Measurements from ENCODE around the gene NBAS. TPM values are rescaled to one million over a fixed set of nuclear protein-coding genes. Genes with fewer than 3 reads are reported as not detected.

The NBAS gene
- total and polyA plus RNA-seq, 10 of the 15 experiments (the other 5 are each of a cell fraction or from before 2014, with no cell fraction given), result 4.3 to 32.7 (median 20.8) TPM

DNA sequence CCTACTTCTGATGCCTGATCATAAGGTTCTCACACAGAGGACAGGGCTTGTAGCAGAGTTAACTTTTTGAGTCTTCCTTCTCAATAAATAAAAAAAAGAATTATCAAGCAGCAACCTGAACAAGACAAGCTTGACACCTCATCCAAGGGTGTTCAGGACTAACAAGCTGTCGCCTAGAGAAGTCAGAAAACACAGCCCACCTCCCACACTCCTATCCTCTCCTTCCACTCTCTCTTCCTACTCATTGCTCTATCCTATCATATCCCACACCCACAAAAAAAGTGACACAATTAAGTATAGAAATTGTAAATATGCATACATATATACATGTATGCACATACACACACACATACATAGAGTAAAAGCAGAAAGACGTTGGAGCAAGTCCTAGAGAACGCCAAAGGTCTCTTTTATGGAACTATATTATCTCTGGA is 5.4 kb downstream of the NBAS start:
- Histone ChIP-seq H3K36me3 (ENCODE audit: control insufficient read depth in 2 of 2, insufficient read depth in 2 of 2, low read length in 1 of 2) (no peaks in the 10 kb centered on the region; a peak in 1 of 4 replicates), H3K4me1 (ENCODE audit: control insufficient read depth, insufficient read depth, low read length) (0 out of 2 replicates have a peak, but pooled peaks cover 3% of the 10 kb centered on the region), H3K27me3 (replicated peaks in 1 of 2; ENCODE audit: control insufficient read depth in 2 of 2, insufficient read depth in 2 of 2, low read length in 1 of 2) (no peaks in the 10 kb centered on the region), H3K9me3 (replicated peaks; ENCODE audit: control insufficient read depth, insufficient read depth, low read length) (no peaks in the 10 kb centered on the region), H3K4me3 (no peak overlapping the region), H2AFZ (ENCODE audit: control insufficient read depth, low read depth, low read length) (no peak overlapping the region), H3K27ac (ENCODE audit: control insufficient read depth, insufficient read depth) (no peak overlapping the region), H3K9ac (ENCODE audit: control insufficient read depth, insufficient read depth, low read length) (no peak overlapping the region), H3K4me2 (ENCODE audit: control insufficient read depth, insufficient read depth) (no peak overlapping the region), H3K79me2 (ENCODE audit: control insufficient read depth, insufficient read depth, low read length) (peaks cover 21% of the 10 kb centered on the region), H4K20me1 (ENCODE audit: control insufficient read depth, insufficient read depth) (no peaks in the 10 kb centered on the region)
- POLR2A ChIA-PET, result no interaction called here
- DNase-seq (ENCODE audit: low read depth, low spot score) (no peak), ATAC-seq (no peak), FAIRE-seq (no peak)
- no peak for TF ChIP-seq SMAD1 (IDR thresholded peaks at IDR 0.05; ENCODE audit: low read depth, partially characterized antibody)
- TF ChIP-seq CHD2 (IDR thresholded peaks at IDR 0.05; ENCODE audit: borderline replicate concordance, low read depth, low read length), result no peak
- TF ChIP-seq, protein P1, sequence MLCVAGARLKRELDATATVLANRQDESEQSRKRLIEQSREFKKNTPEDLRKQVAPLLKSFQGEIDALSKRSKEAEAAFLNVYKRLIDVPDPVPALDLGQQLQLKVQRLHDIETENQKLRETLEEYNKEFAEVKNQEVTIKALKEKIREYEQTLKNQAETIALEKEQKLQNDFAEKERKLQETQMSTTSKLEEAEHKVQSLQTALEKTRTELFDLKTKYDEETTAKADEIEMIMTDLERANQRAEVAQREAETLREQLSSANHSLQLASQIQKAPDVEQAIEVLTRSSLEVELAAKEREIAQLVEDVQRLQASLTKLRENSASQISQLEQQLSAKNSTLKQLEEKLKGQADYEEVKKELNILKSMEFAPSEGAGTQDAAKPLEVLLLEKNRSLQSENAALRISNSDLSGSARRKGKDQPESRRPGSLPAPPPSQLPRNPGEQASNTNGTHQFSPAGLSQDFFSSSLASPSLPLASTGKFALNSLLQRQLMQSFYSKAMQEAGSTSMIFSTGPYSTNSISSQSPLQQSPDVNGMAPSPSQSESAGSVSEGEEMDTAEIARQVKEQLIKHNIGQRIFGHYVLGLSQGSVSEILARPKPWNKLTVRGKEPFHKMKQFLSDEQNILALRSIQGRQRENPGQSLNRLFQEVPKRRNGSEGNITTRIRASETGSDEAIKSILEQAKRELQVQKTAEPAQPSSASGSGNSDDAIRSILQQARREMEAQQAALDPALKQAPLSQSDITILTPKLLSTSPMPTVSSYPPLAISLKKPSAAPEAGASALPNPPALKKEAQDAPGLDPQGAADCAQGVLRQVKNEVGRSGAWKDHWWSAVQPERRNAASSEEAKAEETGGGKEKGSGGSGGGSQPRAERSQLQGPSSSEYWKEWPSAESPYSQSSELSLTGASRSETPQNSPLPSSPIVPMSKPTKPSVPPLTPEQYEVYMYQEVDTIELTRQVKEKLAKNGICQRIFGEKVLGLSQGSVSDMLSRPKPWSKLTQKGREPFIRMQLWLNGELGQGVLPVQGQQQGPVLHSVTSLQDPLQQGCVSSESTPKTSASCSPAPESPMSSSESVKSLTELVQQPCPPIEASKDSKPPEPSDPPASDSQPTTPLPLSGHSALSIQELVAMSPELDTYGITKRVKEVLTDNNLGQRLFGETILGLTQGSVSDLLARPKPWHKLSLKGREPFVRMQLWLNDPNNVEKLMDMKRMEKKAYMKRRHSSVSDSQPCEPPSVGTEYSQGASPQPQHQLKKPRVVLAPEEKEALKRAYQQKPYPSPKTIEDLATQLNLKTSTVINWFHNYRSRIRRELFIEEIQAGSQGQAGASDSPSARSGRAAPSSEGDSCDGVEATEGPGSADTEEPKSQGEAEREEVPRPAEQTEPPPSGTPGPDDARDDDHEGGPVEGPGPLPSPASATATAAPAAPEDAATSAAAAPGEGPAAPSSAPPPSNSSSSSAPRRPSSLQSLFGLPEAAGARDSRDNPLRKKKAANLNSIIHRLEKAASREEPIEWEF (IDR thresholded peaks at IDR 0.05; ENCODE audit: insufficient replicate concordance, low read depth, low read length), result no peak
- no peak for TF ChIP-seq STAT3 (IDR thresholded peaks at IDR 0.05; ENCODE audit: low read depth, low read length)
- TF ChIP-seq, protein P2, sequence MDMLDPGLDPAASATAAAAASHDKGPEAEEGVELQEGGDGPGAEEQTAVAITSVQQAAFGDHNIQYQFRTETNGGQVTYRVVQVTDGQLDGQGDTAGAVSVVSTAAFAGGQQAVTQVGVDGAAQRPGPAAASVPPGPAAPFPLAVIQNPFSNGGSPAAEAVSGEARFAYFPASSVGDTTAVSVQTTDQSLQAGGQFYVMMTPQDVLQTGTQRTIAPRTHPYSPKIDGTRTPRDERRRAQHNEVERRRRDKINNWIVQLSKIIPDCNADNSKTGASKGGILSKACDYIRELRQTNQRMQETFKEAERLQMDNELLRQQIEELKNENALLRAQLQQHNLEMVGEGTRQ (IDR thresholded peaks at IDR 0.05; ENCODE audit: borderline replicate concordance, low read depth, low read length), result no peak
- TF ChIP-seq ZZZ3 (IDR thresholded peaks at IDR 0.05; ENCODE audit: control insufficient read depth, insufficient read length, low read depth), result no peak
- TF ChIP-seq, protein P3, sequence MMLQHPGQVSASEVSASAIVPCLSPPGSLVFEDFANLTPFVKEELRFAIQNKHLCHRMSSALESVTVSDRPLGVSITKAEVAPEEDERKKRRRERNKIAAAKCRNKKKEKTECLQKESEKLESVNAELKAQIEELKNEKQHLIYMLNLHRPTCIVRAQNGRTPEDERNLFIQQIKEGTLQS (IDR thresholded peaks at IDR 0.05; ENCODE audit: borderline replicate concordance, extremely low read depth, low read depth, low read length), result no peak
- in situ Hi-C loops (cut with MboI), result no loop called here
- WGBS (ENCODE audit: insufficient coverage, insufficient replicate concordance, low lambda C conversion rate, missing lambda C conversion rate), result 100% methylated on average over 3 of the region's 3 CpGs
- intact Hi-C loops (cut with micrococcal nuclease; ENCODE audit: unreplicated experiment), result no loop called here
- RAD21 ChIA-PET (ENCODE audit: unreplicated experiment), result no interaction called here
- BruUV-seq (replicated peaks), result no TSS peak
- SMC1A ChIA-PET (ENCODE audit: uncharacterized antibody, unreplicated experiment), result no interaction called here
- CTCF ChIA-PET, result interaction anchor here (0.6 to 1.6 kb wide), 2 partner anchors 21 kb away, joined by 3 to 4 read pairs; no protein-coding TSS in a partner anchor

Data from GM12878 (cell line).